ENCODE data around the gene GTF2H4. TPM values are rescaled to one million over a fixed set of nuclear protein-coding genes. Genes with fewer than 3 reads are reported as not detected.

Gene GTF2H4
- total RNA-seq, 2 donors from 2014 or later = 0.66 to 27.2 TPM

- TF ChIP-seq CTCF (IDR thresholded peaks at IDR 0.05) (no peak), POLR2A (IDR thresholded peaks at IDR 0.05) (no peak)
- peaks cover 39% of the 10 kb centered on the region for H3K4me1 ChIP-seq
- H3K36me3 ChIP-seq (replicated peaks in 1 of 2; ENCODE audit: insufficient read depth in 1 of 2, low read depth in 2 of 2) = no peaks in the 10 kb centered on the region
- H3K27me3 ChIP-seq = no peaks in the 10 kb centered on the region
- DNase-seq = no peak
- H3K4me3 ChIP-seq = no peak overlapping the region
- peak; percentile 43 for ATAC-seq
- intact Hi-C loops (cut with DNase I) = no loop called here
- H3K9me3 ChIP-seq = no peaks in the 10 kb centered on the region
- 42 to 50% methylated on average over 2 to 4 of the region's 4 CpGs for WGBS, 2 donors
- peak overlapping the region in 2 of 4 donors; percentile 48 to 56 for H3K27ac ChIP-seq
Measured at GRCh38 chr6:30938730-30939129, 30.7 kb downstream of the GTF2H4 start.

- no peaks in the 10 kb centered on the region for H3K36me3 ChIP-seq (replicated peaks in 1 of 2; ENCODE audit: insufficient read depth in 1 of 2, low read depth in 2 of 2)
- H3K4me3 ChIP-seq = no peak overlapping the region
- H3K4me1 ChIP-seq = peaks cover 39% of the 10 kb centered on the region
- H3K9me3 ChIP-seq = no peaks in the 10 kb centered on the region
- TF ChIP-seq CTCF (IDR thresholded peaks at IDR 0.05) (no peak), POLR2A (IDR thresholded peaks at IDR 0.05) (no peak)
- intact Hi-C loops (cut with DNase I) = no loop called here
- no peaks in the 10 kb centered on the region for H3K27me3 ChIP-seq
- ATAC-seq (peak; percentile 60), DNase-seq (peak; percentile 41 to 72 (median 54))
- WGBS, 2 donors = 30 to 31% methylated on average over 3 of the region's 3 CpGs
- peak overlapping the region in 1 of 4 donors; percentile 56 for H3K27ac ChIP-seq
Measured at GRCh38 chr6:30939473-30939872, 31.5 kb downstream of the GTF2H4 start.

GRCh38 chr6:30940361-30940986 lies 32.5 kb downstream of the GTF2H4 start, which contains the start of gene MUCL3:
TSS of gene MUCL3 (plus strand) at chr6:30940973. CDS start at chr6:30941000, 27 bp downstream.
- TF ChIP-seq CTCF (IDR thresholded peaks at IDR 0.05) = no peak
- TF ChIP-seq POLR2A (IDR thresholded peaks at IDR 0.05) = no peak
- Histone ChIP-seq H3K27me3 (no peaks in the 10 kb centered on the region), H3K4me1 (peaks cover 39% of the 10 kb centered on the region), H3K27ac (peak within 1 kb of the TSS in 1 of 4 donors; percentile 56), H3K9me3 (no peaks in the 10 kb centered on the region), H3K36me3 (replicated peaks in 1 of 2; ENCODE audit: insufficient read depth in 1 of 2, low read depth in 2 of 2) (no peaks in the 10 kb centered on the region), H3K4me3 (no peak within 1 kb of the TSS)
- no peak for ATAC-seq
- intact Hi-C loops (cut with DNase I) = no loop called here
- 59 to 70% methylated on average over 15 to 16 of the region's 16 CpGs for WGBS, 2 donors
- DNase-seq = no peak

- Histone ChIP-seq H3K4me3 (no peak overlapping the region), H3K36me3 (replicated peaks in 1 of 2; ENCODE audit: insufficient read depth in 1 of 2, low read depth in 2 of 2) (no peaks in the 10 kb centered on the region), H3K27me3 (no peaks in the 10 kb centered on the region), H3K9me3 (no peaks in the 10 kb centered on the region), H3K27ac (no peak overlapping the region), H3K4me1 (peaks cover 39% of the 10 kb centered on the region)
- intact Hi-C loops (cut with DNase I) = no loop called here
- no peak for TF ChIP-seq POLR2A (IDR thresholded peaks at IDR 0.05)
- TF ChIP-seq CTCF (IDR thresholded peaks at IDR 0.05) = peak in 5 of 7 experiments; percentile 26 to 61 (median 58)
- DNase-seq (peak; percentile 81 to 85 (median 82)), ATAC-seq (peak; percentile 82)
- WGBS, 2 donors = 13 to 20% methylated on average over 8 to 15 of the region's 15 CpGs
Measured at GRCh38 chr6:30942338-30943060, 34.5 kb downstream of the GTF2H4 start.
